Measurements from ENCODE around the gene MTF2.

GRCh38 chr1:93036672-93037071 lies 42.4 kb upstream of the MTF2 start:
- TF ChIP-seq POLR2AphosphoS5 (IDR thresholded peaks at IDR 0.05; ENCODE audit: borderline replicate concordance, low read depth, low read length) (no peak), FOXP2 (optimal IDR thresholded peaks at IDR 0.05; ENCODE audit: control extremely low read depth, extremely low read length, insufficient read depth) (no peak)
